Astrocyte of the hippocampus (primary cell): ENCODE measurements around the gene OGFOD3.
A peak's percentile ranks its signal among the peaks of the same experiment; 100 is the strongest.
"Not testable (repeated sequence)": the region's sequence is repeated elsewhere in the genome, so short reads cannot be mapped to it uniquely, and the experiment has no call there.

ENCODE experiments used
- DNase-seq: peaks from one replicate; pipeline ENCODE4 v3.0.0; 2011; ENCODE audit warnings: low read depth, low spot score

The OGFOD3 gene

GRCh38 chr17:82418001-82418986 lies at the start of gene OGFOD3, which contains the start of gene HEXD:
Gene OGFOD3 (minus strand): TSS chr17:82418586. CDS start chr17:82418485, 101 bp downstream.
Gene HEXD (plus strand): TSS chr17:82418347. CDS start chr17:82419800, 1,453 bp downstream.
- DNase-seq = peak; percentile 97

GRCh38 chr17:82465023-82465603 lies 46.7 kb upstream of the OGFOD3 start:
- no peak for DNase-seq

- DNase-seq = no peak
These were observed 46.2 kb upstream of the OGFOD3 start for GRCh38 chr17:82464567-82464929.

GRCh38 chr17:82463925-82464566 lies 45.7 kb upstream of the OGFOD3 start:
- no peak for DNase-seq

GRCh38 chr17:82463391-82463790 lies 45.0 kb upstream of the OGFOD3 start:
- DNase-seq = no peak

- DNase-seq = no peak
These were observed 43.6 kb upstream of the OGFOD3 start for GRCh38 chr17:82461827-82462524.

GRCh38 chr17:82459936-82460335 lies 41.5 kb upstream of the OGFOD3 start:
- DNase-seq = not testable (repeated sequence)

- peak; percentile 70 for DNase-seq
These were observed 40.6 kb upstream of the OGFOD3 start for GRCh38 chr17:82458885-82459424.

GRCh38 chr17:82458179-82458884 lies 39.9 kb upstream of the OGFOD3 start, which contains the start of gene NARF:
Gene NARF (plus strand): TSS chr17:82458741. CDS start chr17:82458804, 63 bp downstream.
- peak; percentile 99 for DNase-seq

- no peak for DNase-seq
These were observed 39.5 kb upstream of the OGFOD3 start for GRCh38 chr17:82457929-82458178.

- DNase-seq = no peak
These were observed 38.9 kb upstream of the OGFOD3 start for GRCh38 chr17:82457073-82457928.

GRCh38 chr17:82453706-82454105 lies 35.3 kb upstream of the OGFOD3 start:
- DNase-seq = not testable (repeated sequence)

GRCh38 chr17:82453151-82453550 lies 34.8 kb upstream of the OGFOD3 start:
- DNase-seq = not testable (repeated sequence)

GRCh38 chr17:82452162-82452561 lies 33.8 kb upstream of the OGFOD3 start:
- DNase-seq = no peak

- DNase-seq = peak; percentile 97
These were observed 32.1 kb upstream of the OGFOD3 start, which contains the start of gene CYBC1 for GRCh38 chr17:82450357-82451106. Gene CYBC1 (minus strand): TSS chr17:82450752. CDS start chr17:82449254, 1,498 bp downstream.

GRCh38 chr17:82449883-82450356 lies 31.5 kb upstream of the OGFOD3 start:
- DNase-seq = no peak

GRCh38 chr17:82449131-82449882 lies 30.9 kb upstream of the OGFOD3 start:
- DNase-seq = no peak

- DNase-seq = no peak
These were observed 29.5 kb upstream of the OGFOD3 start for GRCh38 chr17:82447876-82448275.
